HEK293 (cell line): Measurements from ENCODE around the gene EMC7.

Experiments used
- YY1 ChIP-seq: fragments of 450-650 bp; formaldehyde crosslinking; IDR thresholded peaks from 2 replicates; pipeline ENCODE4 v1.5.1; 2018; ENCODE audit warnings: missing biosample characterization, missing genetic modification characterization
- ZNF558 ChIP-seq: fragments of 450-650 bp; formaldehyde crosslinking; IDR thresholded peaks from 2 replicates; pipeline ENCODE4 v1.5.1; 2016; ENCODE audit warnings: missing biosample characterization, missing genetic modification characterization
- TF ChIP-seq, protein P1 (sequence below): fragments of 450-650 bp; formaldehyde crosslinking; IDR thresholded peaks from 2 replicates; pipeline ENCODE4 v1.5.1; 2016; ENCODE audit warnings: missing biosample characterization, missing genetic modification characterization

DNA sequence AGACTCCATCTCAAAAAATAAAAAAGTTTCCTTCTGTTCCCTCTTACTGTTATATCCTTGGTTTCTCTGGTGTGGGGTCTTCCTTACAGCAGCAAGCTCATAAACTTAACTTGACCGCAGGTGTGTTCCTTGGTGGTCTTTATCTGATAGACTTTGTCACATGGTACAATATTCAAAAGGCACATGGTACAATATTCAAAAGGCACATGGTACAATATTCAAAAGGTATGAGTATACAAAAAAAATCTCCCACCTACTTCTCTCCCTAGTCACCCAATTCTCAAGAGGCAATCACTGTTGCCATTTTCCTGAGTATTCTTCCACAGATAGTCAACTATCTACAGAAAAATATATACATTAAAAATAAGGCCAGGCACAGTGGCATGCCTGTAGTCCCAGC is 4.8 kb upstream of the EMC7 start:
- TF ChIP-seq YY1 (tag by site-specific recombination): no peak
- no peak for TF ChIP-seq ZNF558 (tag by site-specific recombination)
- TF ChIP-seq, protein P1, sequence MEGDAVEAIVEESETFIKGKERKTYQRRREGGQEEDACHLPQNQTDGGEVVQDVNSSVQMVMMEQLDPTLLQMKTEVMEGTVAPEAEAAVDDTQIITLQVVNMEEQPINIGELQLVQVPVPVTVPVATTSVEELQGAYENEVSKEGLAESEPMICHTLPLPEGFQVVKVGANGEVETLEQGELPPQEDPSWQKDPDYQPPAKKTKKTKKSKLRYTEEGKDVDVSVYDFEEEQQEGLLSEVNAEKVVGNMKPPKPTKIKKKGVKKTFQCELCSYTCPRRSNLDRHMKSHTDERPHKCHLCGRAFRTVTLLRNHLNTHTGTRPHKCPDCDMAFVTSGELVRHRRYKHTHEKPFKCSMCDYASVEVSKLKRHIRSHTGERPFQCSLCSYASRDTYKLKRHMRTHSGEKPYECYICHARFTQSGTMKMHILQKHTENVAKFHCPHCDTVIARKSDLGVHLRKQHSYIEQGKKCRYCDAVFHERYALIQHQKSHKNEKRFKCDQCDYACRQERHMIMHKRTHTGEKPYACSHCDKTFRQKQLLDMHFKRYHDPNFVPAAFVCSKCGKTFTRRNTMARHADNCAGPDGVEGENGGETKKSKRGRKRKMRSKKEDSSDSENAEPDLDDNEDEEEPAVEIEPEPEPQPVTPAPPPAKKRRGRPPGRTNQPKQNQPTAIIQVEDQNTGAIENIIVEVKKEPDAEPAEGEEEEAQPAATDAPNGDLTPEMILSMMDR (tag by site-specific recombination): no peak
